IMR-90 (cell line): ENCODE data around the gene KRT35. TPM values are rescaled to one million over a fixed set of nuclear protein-coding genes. Genes with fewer than 3 reads are reported as not detected.

Experiments
- ATAC-seq: fragments of 200-7000 bp; cut with Tn5 transposase; 2 replicates; pipeline ENCODE4 v1.9.1; 2020; ENCODE audit warnings: low read depth, mild to moderate bottlenecking, moderate library complexity
- BruUV-seq: library from RNA; stranded (reverse); fragments of 400-500 nt; replicated peaks from 2 replicates; lab custom pipeline; 2021; lab: Mats Ljungman, UMichigan
- CTCF ChIA-PET: fragments of 300-600 bp; formaldehyde crosslinking; extraction: SDS; loops from one replicate; lab custom pipeline; 2021; ENCODE audit warnings: antibody characterized with exemption; lab: Yijun Ruan, JAX
- POLR2A ChIA-PET: fragments of 300-600 bp; sonication (Branson Sonifier 250); formaldehyde crosslinking; loops from one replicate; lab custom pipeline; 2022; ENCODE audit warnings: antibody characterized with exemption; ENCODE audit not compliant: unreplicated experiment; lab: Charles Lee
- DNase-seq: peaks from one replicate; pipeline ENCODE4 v3.0.0; 2013
- H2AFZ ChIP-seq: replicated peaks from 2 replicates; pipeline ENCODE3; 2013; ENCODE audit warnings: low read length, mild to moderate bottlenecking; ENCODE audit not compliant: poor library complexity
- H2AK5ac ChIP-seq: 2 replicates; pipeline ENCODE4 v1.6.1; 2013; ENCODE audit warnings: low read depth, low read length, inconsistent platforms
- H2AK9ac ChIP-seq: replicated peaks from 2 replicates; pipeline ENCODE3; 2013; ENCODE audit warnings: mild to moderate bottlenecking, low read depth, low read length, moderate library complexity; ENCODE audit not compliant: poor library complexity
- H2BK120ac ChIP-seq: 2 replicates; pipeline ENCODE4 v1.6.1; 2013; ENCODE audit warnings: low read depth, low read length, inconsistent platforms
- H2BK15ac ChIP-seq: 3 replicates; pipeline ENCODE4 v1.6.1; 2013; ENCODE audit warnings: low read depth, low read length, inconsistent platforms
- H2BK20ac ChIP-seq: 2 replicates; pipeline ENCODE4 v1.6.1; 2013; ENCODE audit warnings: low read depth, mild to moderate bottlenecking, inconsistent platforms, low read length, moderate library complexity
- H2BK5ac ChIP-seq: 2 replicates; pipeline ENCODE4 v1.6.1; 2013; ENCODE audit warnings: mild to moderate bottlenecking, low read depth, low read length, inconsistent platforms; ENCODE audit not compliant: poor library complexity, severe bottlenecking
- H3K14ac ChIP-seq: replicated peaks from 2 replicates; pipeline ENCODE4 v1.6.1; 2013; ENCODE audit warnings: low read depth, low read length, inconsistent platforms
- H3K18ac ChIP-seq: 2 replicates; pipeline ENCODE4 v1.6.1; 2013; ENCODE audit warnings: low read depth, low read length, control low read depth
- H3K23ac ChIP-seq: 2 replicates; pipeline ENCODE4 v1.6.1; 2013; ENCODE audit warnings: low read depth, low read length, inconsistent platforms
- H3K27ac ChIP-seq: 2 replicates; pipeline ENCODE4 v1.5.1; 2013; ENCODE audit warnings: mild to moderate bottlenecking, control low read depth, low read length; ENCODE audit not compliant: insufficient read depth
- H3K27me3 ChIP-seq: 2 replicates; pipeline ENCODE4 v1.6.1; 2013; ENCODE audit warnings: low read length; ENCODE audit not compliant: control insufficient read depth, insufficient read depth
- H3K36me3 ChIP-seq: 2 replicates; pipeline ENCODE4 v1.6.1; 2013; ENCODE audit warnings: low read length, mixed read lengths; ENCODE audit not compliant: control insufficient read depth, insufficient read depth
- H3K4ac ChIP-seq: 2 replicates; pipeline ENCODE4 v1.6.1; 2013; ENCODE audit warnings: low read depth, low read length, inconsistent platforms
- H3K4me1 ChIP-seq: 2 replicates; pipeline ENCODE4 v1.6.1; 2013; ENCODE audit warnings: low read length, mixed read lengths; ENCODE audit not compliant: control insufficient read depth, insufficient read depth
- H3K4me2 ChIP-seq: 2 replicates; pipeline ENCODE4 v1.6.1; 2013; ENCODE audit warnings: low read depth, mild to moderate bottlenecking, control low read depth, low read length, moderate library complexity
- H3K4me3 ChIP-seq: 2 replicates; pipeline ENCODE4 v1.5.1; 2013; ENCODE audit warnings: low read depth, mild to moderate bottlenecking, control low read depth, low read length, moderate library complexity; ENCODE audit not compliant: insufficient read depth
- H3K56ac ChIP-seq: 2 replicates; pipeline ENCODE4 v1.6.1; 2013; ENCODE audit warnings: low read length, inconsistent platforms; ENCODE audit not compliant: insufficient read depth; ENCODE audit errors: extremely low read depth
- H3K79me1 ChIP-seq, 2 experiments: 2 replicates each; pipeline ENCODE4 v1.6.1; 2013; ENCODE audit warnings: low read length in 2 of 2, inconsistent platforms in 1 of 2, low read depth in 1 of 2
- H3K9ac ChIP-seq: 2 replicates; pipeline ENCODE4 v1.6.1; 2013; ENCODE audit warnings: low read depth, low read length, control low read depth
- H3K9me1 ChIP-seq: 2 replicates; pipeline ENCODE4 v1.6.1; 2013; ENCODE audit warnings: low read length, inconsistent platforms; ENCODE audit not compliant: insufficient read depth
- H3K9me3 ChIP-seq: 2 replicates; pipeline ENCODE4 v1.6.1; 2013; ENCODE audit warnings: low read length; ENCODE audit not compliant: control insufficient read depth, insufficient read depth
- H4K20me1 ChIP-seq: 2 replicates; pipeline ENCODE4 v1.6.1; 2013; ENCODE audit warnings: low read length, inconsistent platforms; ENCODE audit not compliant: insufficient read depth
- H4K5ac ChIP-seq: 2 replicates; pipeline ENCODE4 v1.6.1; 2013; ENCODE audit warnings: mild to moderate bottlenecking, low read depth, low read length, control low read depth
- H4K8ac ChIP-seq, 2 experiments: 2 replicates each; pipeline ENCODE4 v1.6.1; 2013; ENCODE audit warnings: low read depth in 2 of 2, low read length in 2 of 2, control low read depth in 1 of 2, inconsistent platforms in 1 of 2
- H4K91ac ChIP-seq: 2 replicates; pipeline ENCODE4 v1.6.1; 2013; ENCODE audit warnings: low read depth, low read length, inconsistent platforms; ENCODE audit not compliant: insufficient read depth
- MAFK ChIP-seq: IDR thresholded peaks from 2 replicates; pipeline ENCODE4 v1.6.1; 2012; ENCODE audit warnings: low read depth, low read length, improper control_type of control experiment
- MAZ ChIP-seq: IDR thresholded peaks from 2 replicates; pipeline ENCODE4 v1.6.1; 2012; ENCODE audit warnings: low read depth, mild to moderate bottlenecking, low read length, improper control_type of control experiment, moderate library complexity, borderline replicate concordance
- RFX5 ChIP-seq: IDR thresholded peaks from 2 replicates; pipeline ENCODE4 v1.8.0; 2012; ENCODE audit warnings: low read depth, mild to moderate bottlenecking, low read length, moderate library complexity
- WGBS, 2 experiments: methylation state at CpG; one replicate each; pipeline versions ENCODE4 v1.1.5 to v1.1.7; 2013; ENCODE audit warnings: missing lambda C conversion rate in 2 of 2; ENCODE audit not compliant: insufficient read length in 1 of 2; ENCODE audit errors: extremely low coverage in 2 of 2; 5-methylcytosine and 5-hydroxymethylcytosine counted together
- dilution Hi-C: fragments of 300-500 bp; cut with HindIII; formaldehyde crosslinking; loops from one replicate; pipeline ENCODE4 v1.14.3; 2018; ENCODE audit warnings: low sequenced_read_pairs; ENCODE audit not compliant: unreplicated experiment
- in situ Hi-C: fragments of 300-500 bp; cut with MboI; formaldehyde crosslinking; loops from 3 replicates; pipeline ENCODE4 v1.14.3; 2019; ENCODE audit warnings: low sequenced_read_pairs, inconsistent platforms, mixed read lengths
- intact Hi-C: fragments of 100-400 bp; cut with micrococcal nuclease; formaldehyde crosslinking; loops from 2 replicates; pipeline ENCODE4 v1.10.0; 2022
- polyA plus RNA-seq, 3 experiments: library from polyadenylated mRNA; depleted of rRNA; stranded (reverse); fragments of >200 nt; gene quantifications; 2 replicates each; pipeline ENCODE4 v1.2.3, GENCODE V29; 2012; ENCODE audit warnings: low replicate concordance in 1 of 3
- total RNA-seq: library from RNA; depleted of rRNA; stranded (reverse); fragments of >200 nt; gene quantifications from 2 replicates; pipeline ENCODE4 v1.2.3, GENCODE V29; 2012

The KRT35 gene
- total and polyA plus RNA-seq, 2 of the 4 experiments (the other 2 are of a cell fraction), result not detected

GRCh38 chr17:41483531-41483930 lies 2.6 kb upstream of the KRT35 start:
- Histone ChIP-seq H3K27me3 (peaks cover 9% of the 10 kb centered on the region; the same call in 1 of the 2 replicates), H3K14ac (no peak overlapping the region), H3K79me1 (no peaks in the 10 kb centered on the region), H3K18ac (no peak overlapping the region), H3K4me3 (no peak overlapping the region), H4K91ac (no peak overlapping the region), H3K4ac (no peak overlapping the region), H2AK9ac (no peak overlapping the region), H2AK5ac (no peak overlapping the region), H4K8ac (no peak overlapping the region), H3K4me2 (no peak overlapping the region), H3K9me1 (no peaks in the 10 kb centered on the region), H3K23ac (no peak overlapping the region), H4K5ac (no peak overlapping the region), H2BK5ac (no peak overlapping the region), H2AFZ (peak overlapping the region; percentile 17), H2BK20ac (no peak overlapping the region), H3K4me1 (no peaks in the 10 kb centered on the region), H2BK120ac (no peak overlapping the region), H2BK15ac (no peak overlapping the region), H3K36me3 (no peaks in the 10 kb centered on the region), H3K9me3 (no peaks in the 10 kb centered on the region), H3K9ac (no peak overlapping the region), H3K56ac (no peak overlapping the region), H3K27ac (no peak overlapping the region), H4K20me1 (no peaks in the 10 kb centered on the region)
- TF ChIP-seq MAZ (no peak), MAFK (no peak), RFX5 (no peak)
- ChIA-PET POLR2A (no interaction called here), CTCF (no interaction called here)
- dilution Hi-C loops (no loop called here), in situ Hi-C loops (no loop called here), intact Hi-C loops (no loop called here)
- ATAC-seq (no peak), DNase-seq (no peak)
- 80% methylated on average over 1 of the region's 9 CpGs; no CpG with 5 or more reads in 1 of the 2 experiments for WGBS, 2 experiments
- BruUV-seq, result no TSS peak
